HS-5 (cell line): ENCODE measurements around the gene TM9SF2.
"Not testable (repeated sequence)": the region's sequence is repeated elsewhere in the genome, so short reads cannot be mapped to it uniquely, and the experiment has no call there.

Source experiments
- DNase-seq: peaks from one replicate; pipeline ENCODE4 v3.0.0-alpha.2; 2012; ENCODE audit warnings: low read depth

TM9SF2 gene

DNA sequence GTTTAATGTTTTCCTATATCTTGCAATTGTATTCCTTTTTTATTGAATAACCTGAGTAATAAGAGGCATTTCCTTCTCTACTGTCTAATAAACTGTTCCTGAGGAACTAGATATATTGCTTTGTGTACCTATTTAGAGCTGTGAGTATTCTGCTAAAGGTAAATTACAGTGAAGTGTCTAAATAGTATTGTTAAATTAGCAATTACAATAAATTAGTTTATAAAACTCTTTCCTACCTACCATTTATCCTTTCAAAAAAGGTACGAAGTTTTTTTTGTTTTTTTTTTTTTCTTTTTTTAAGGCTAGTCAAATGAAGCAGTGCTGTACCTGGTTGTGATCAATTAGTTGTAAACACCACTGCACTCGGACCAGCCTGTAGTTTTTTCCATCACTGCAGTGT lies 34.8 kb downstream of the TM9SF2 start:
- no peak for DNase-seq

GRCh38 chr13:99540530-99540929 lies 39.3 kb downstream of the TM9SF2 start:
- no peak for DNase-seq

DNA sequence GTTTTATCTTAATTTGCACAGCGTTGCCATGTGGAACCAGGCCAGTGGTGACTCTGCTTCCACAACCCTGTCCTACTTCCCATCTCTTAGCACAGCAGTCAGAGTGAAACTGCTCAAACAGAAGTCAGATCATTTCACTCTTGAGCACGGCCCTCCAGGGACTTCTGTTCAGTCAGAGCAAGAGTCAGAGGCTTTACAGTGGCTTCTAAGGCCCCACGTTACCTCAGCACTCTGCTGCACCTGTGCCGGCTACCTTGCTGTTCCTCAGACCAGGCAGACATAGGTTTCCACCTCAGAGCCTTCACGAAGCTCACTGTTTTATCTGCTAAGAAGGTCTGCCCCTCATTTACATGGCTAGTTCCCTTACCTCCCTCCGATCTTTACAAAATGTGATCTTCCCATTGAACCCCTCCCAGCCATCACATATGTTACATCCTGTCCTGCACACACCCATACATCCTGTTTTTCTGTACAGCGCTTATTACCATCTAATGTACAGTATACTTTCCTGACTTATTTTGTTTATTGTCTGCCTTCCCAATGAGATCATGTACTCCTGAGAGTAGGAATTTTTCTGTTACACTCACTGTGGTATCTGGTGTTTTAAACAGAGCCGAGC lies 41.6 kb downstream of the TM9SF2 start:
- DNase-seq, result no peak

- DNase-seq, result no peak
Measured at GRCh38 chr13:99545361-99545760, 44.1 kb downstream of the TM9SF2 start.

- no peak for DNase-seq
Measured at GRCh38 chr13:99545979-99546378, 44.7 kb downstream of the TM9SF2 start.

DNA sequence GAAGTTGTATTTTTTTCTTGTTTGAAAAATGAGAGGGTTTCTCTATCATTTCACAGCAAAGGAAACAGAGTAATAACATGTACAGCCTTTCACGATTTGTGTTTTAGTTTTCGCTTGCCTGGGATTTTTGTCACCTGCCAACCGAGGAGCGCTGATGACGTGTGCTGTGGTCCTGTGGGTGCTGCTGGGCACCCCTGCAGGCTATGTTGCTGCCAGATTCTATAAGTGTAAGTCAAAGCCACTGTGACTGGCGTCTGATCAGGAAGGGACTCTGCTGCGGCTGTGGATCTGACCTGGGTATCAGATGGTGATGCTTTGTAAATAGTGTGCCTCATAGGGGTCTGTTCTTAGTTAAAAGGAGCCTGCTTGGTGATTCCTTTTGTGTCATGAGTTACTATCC lies 45.6 kb downstream of the TM9SF2 start:
- DNase-seq, result no peak

DNA sequence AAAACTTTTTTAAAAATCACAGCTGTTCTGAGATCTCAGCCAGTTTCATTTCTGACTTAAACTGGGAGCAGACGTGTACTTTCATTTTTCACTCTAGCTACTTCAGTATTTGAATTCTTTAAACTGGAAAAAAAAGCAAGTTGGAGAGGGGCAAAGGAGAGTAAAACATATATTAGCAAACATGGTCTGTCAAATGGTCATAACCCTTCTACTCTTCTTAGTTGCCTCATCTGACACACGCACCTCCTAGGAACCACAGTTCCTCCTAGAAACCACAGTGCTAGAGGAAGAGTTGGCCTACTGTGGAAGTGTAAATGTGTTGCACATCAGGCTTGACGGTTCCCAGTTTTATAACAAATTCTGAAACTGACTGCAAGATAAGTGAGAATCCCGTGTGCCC lies 47.2 kb downstream of the TM9SF2 start:
- no peak for DNase-seq

DNA sequence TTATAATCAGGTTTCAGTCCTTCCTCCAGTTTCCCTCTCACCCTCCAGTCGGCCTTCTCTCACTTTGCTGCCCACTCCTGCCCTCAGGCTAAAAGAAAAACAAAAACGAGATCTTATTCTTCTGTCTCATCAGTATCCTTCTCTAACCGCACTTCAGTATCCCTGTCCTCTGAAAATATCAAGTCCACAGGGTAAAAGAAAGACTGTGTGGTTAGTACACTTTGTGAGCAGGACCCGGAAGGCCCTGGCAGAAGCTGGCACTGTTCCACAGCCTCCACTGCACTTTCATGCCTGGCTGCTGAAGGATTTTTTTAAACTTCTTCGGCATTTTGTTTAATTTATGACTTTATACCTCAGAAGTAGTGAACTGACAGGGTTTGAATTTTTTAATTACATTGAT lies 51.8 kb downstream of the TM9SF2 start:
- DNase-seq, result no peak

DNA sequence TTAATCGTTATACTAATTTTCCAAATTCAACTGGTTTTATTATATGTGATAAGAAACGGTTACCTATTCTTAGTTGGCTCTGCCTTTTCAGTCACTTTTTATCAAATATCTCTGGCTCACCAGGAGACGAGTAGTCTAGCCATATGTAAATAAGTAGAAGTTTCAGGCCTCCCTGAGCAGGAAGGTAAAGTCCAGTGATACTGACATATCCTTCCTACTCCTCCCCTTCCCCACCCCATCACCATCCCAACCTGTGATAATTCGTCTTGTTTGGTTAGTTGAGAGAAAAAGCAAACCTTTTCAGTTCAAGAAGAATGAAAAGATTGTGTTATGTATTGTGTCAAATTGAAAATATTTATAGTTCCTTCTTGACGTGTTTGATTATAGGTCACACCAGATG lies 53.9 kb downstream of the TM9SF2 start:
- DNase-seq, result no peak

DNA sequence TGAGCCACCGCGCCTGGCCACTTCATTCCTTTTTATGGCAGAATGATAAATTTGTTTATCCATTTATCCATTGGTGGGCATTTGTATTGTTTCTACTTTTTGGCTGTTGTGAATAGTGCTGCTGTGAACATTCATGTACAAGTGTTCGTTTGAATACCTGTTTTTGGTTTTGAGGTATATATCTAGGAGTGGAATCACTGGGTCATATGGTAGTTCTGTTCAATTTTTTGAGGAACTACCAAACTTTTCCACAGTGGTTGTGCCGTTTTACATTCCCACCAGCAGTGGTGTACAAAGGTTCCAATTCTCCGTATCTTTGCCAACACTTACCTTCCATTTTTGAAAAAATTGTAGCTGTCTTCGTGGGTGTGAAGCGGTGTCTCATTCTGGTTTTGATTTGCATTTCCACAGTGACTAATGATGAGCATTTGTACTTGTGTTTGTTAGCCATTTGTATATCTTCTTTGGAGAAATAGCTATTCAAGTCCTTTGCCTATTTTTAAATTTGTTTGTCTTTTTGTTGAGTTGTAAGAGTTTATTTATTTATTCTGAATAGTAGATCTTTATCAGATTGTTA lies 55.7 kb downstream of the TM9SF2 start:
- no peak for DNase-seq

DNA sequence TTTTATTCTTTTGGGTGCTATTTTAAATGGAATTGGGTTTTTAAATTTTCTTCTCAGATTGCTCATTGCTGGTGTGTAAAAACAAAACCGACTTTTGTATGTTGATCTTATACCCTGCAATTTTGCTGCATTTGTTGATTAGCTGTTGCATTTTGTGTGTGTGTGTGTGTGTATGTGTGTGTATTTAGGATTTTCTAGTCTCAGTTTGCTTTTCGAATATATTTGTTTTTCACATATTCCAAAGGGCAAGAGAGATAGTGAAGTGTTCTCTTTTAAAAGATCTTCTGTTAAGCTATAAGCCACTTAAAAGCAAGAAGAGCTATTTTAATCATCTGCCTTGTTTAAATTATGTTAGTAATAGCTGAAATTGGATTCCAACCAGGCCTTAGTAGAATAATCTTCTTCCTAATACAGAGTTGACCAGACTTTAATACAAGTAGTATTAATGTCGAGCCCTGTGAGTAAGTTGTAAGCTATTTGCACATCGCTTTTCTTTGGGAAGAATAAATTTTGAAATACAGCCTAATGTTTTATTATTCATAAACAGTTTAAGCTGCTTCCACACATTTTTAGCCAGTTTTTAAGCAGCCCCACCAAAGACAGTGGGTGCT lies 57.4 kb downstream of the TM9SF2 start:
- DNase-seq, result no peak

GRCh38 chr13:99559560-99559959 lies 58.3 kb downstream of the TM9SF2 start:
- no peak for DNase-seq

- no peak for DNase-seq
Measured at GRCh38 chr13:99563404-99563803, 62.1 kb downstream of the TM9SF2 start.

GRCh38 chr13:99564386-99564785 lies 63.1 kb downstream of the TM9SF2 start:
- no peak for DNase-seq

- no peak for DNase-seq
Measured at GRCh38 chr13:99565478-99566124, 64.3 kb downstream of the TM9SF2 start.

DNA sequence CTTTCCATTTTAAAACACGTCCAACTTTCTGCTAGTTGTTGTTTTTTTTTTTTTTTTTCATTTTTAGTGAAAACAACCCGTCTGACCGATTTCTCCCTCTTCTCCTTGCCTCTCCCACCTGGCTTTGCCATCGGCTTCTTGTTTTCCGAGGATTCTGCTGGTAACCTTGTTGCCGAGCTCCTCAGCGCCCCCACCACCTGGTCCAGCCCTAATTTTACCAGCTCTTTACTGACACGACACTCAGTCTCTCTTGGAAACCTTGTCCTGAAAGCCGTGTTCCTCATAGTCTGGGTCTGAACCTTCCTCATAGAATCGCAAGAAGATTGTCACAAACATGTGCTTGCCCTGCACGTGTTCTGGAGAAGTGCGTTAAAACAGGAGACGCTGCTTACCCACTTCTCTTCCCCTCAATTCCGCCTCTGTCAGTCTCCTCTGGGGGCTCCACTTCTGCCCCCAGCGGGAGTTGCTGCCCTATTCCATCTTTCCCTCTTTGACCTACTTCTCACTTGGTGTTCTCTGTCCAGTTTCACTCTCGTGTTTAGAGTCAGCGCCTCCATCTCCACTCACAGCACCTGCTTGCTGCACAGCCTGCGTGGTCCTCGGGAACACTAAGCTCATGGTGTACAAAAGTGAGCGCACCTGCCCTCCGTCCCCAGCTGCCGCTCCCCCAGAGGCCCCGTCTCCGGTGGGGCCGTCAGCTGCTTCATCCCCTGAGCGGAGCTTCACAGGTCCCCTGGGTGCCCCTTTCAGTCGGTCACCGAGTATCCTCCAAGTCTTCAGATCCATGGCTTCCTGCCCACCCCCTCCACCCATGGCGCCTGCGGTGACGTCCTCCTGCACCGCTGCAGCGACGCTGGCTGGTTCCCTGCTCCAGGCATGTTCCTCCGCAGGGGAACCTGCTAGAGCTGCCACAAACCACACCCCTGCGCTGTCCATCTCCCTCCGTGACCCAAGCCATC lies 65.1 kb downstream of the TM9SF2 start:
- no peak for DNase-seq

GRCh38 chr13:99568901-99569300 lies 67.6 kb downstream of the TM9SF2 start:
- DNase-seq, result not testable (repeated sequence)

GRCh38 chr13:99572131-99572530 lies 70.9 kb downstream of the TM9SF2 start:
- DNase-seq, result no peak

DNA sequence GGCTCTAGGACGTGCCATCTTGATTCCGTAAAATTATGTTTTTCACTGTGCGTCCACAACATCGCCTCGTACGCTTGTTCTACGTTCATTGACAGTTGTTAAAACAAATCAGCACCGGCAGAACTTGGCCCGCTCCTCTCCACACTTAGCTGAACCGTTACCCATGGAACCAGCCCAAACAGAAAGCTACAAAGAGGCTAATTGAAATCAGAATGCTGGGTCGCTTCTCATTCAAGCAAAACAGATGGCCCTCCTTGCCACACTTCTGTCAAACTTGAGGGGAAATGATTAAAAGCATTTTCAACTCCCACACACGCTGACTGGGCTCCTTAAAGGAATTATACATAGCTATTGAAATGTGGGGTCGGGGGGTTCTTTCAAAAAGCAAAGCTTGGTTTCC lies 71.6 kb downstream of the TM9SF2 start:
- no peak for DNase-seq

GRCh38 chr13:99575376-99576120 lies 74.3 kb downstream of the TM9SF2 start:
- DNase-seq, result no peak
